GM19372 (cell line): ENCODE measurements around the gene ZSWIM5.

Experiments used
- ATAC-seq: cut with Tn5 transposase; IDR thresholded peaks from one replicate; pipeline ENCODE4 v1.9.1; 2021; ENCODE audit warnings: mild to moderate bottlenecking, low read depth, moderate library complexity; ENCODE audit not compliant: unreplicated experiment

ZSWIM5 gene

GRCh38 chr1:45037456-45037855 is 168.9 kb downstream of the ZSWIM5 start:
- no peak for ATAC-seq

GRCh38 chr1:45035631-45036301 is 170.6 kb downstream of the ZSWIM5 start:
- no peak for ATAC-seq

- no peak for ATAC-seq
Observed at GRCh38 chr1:45033356-45033755, 173.0 kb downstream of the ZSWIM5 start.

GRCh38 chr1:45032837-45033236 is 173.6 kb downstream of the ZSWIM5 start:
- no peak for ATAC-seq

GRCh38 chr1:45026446-45026845 is 180.0 kb downstream of the ZSWIM5 start:
- no peak for ATAC-seq

- no peak for ATAC-seq
Observed at GRCh38 chr1:45023663-45024062, 182.7 kb downstream of the ZSWIM5 start.

- ATAC-seq, result peak; percentile 78
Observed at GRCh38 chr1:45018599-45019230, 187.7 kb downstream of the ZSWIM5 start.

GRCh38 chr1:45016767-45017166 is 189.6 kb downstream of the ZSWIM5 start:
- no peak for ATAC-seq

GRCh38 chr1:45016090-45016697 is 190.2 kb downstream of the ZSWIM5 start:
- ATAC-seq, result no peak

- no peak for ATAC-seq
Observed at GRCh38 chr1:45015683-45016082, 190.7 kb downstream of the ZSWIM5 start.

- no peak for ATAC-seq
Observed at GRCh38 chr1:45014321-45015028, 191.9 kb downstream of the ZSWIM5 start.

GRCh38 chr1:45013551-45014209 is 192.7 kb downstream of the ZSWIM5 start:
- no peak for ATAC-seq

- no peak for ATAC-seq
Observed at GRCh38 chr1:45012639-45013278, 193.6 kb downstream of the ZSWIM5 start.

GRCh38 chr1:45011837-45012638 is 194.4 kb downstream of the ZSWIM5 start, which contains the start of gene UROD:
Gene UROD (plus strand): TSS chr1:45012254. CDS start chr1:45012266, 12 bp downstream.
- ATAC-seq, result peak; percentile 66

GRCh38 chr1:45010855-45011811 is 195.3 kb downstream of the ZSWIM5 start, which contains the start of gene HECTD3:
Gene HECTD3 (minus strand): TSS chr1:45011324. CDS start chr1:45011257, 67 bp downstream.
- ATAC-seq, result peak; percentile 51

- ATAC-seq, result no peak
Observed at GRCh38 chr1:45009956-45010854, 196.2 kb downstream of the ZSWIM5 start.

- ATAC-seq, result no peak
Observed at GRCh38 chr1:45009296-45009865, 197.0 kb downstream of the ZSWIM5 start.
